GM21619 (cell line): ENCODE measurements around the gene PLXNA1.

Experiments
- ATAC-seq: cut with Tn5 transposase; IDR thresholded peaks from one replicate; pipeline ENCODE4 v1.9.1; 2021; ENCODE audit not compliant: unreplicated experiment

The PLXNA1 gene

DNA sequence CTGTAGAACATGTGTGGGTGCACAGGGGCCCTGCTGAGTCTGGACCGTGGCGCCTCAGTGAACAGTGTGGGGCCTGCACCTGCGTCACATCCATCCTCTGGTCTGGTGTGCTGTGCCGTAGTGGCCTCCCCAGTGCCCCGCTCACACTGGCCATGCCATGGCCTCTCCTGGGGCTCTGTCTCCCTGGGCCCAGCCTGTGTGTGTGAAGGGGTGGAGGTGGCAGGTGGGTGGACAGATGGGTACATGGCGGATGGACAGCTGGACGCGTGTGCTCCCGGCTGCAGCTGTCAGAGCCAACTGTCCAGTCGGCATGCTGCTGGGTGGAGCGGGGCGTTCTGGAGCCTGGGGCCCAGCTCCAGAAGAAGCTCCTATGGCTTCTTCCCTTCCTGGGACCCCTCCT is 17.8 kb downstream of the PLXNA1 start:
- no peak for ATAC-seq

DNA sequence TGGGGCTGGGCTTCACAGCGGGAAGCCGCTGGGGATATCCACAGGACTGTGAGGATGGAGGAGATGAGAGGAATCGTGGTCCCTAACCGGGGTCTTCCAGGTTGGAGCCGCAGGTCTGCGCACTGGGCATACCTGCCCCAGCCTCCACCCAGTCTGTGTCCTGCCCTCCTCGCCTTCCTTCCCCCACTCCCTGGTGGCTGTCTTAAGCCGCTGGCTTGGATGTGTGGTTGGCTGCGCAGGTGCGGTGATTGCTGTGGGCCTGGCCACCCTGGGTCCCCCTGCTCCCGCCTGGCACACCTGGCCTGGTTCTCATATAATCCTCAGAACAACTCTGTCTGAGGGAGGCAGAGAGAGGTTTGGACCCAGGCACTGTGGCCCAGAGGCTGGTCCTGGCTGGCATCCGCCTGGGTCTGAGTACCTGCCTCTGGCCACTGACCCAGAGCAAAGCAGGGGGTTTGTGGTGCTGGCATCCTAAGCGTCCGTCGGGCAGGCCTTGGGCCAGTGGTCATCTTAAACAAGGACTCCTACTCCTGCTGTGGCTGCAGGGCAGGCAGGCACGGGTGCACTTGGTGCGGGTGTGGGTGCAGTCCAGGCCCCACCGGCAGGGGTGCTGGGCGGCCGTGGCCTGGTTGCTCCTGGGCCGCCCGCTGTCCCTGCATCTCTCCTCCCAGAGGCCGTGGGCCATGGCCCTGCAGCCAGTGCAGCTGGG is 18.7 kb downstream of the PLXNA1 start:
- no peak for ATAC-seq

DNA sequence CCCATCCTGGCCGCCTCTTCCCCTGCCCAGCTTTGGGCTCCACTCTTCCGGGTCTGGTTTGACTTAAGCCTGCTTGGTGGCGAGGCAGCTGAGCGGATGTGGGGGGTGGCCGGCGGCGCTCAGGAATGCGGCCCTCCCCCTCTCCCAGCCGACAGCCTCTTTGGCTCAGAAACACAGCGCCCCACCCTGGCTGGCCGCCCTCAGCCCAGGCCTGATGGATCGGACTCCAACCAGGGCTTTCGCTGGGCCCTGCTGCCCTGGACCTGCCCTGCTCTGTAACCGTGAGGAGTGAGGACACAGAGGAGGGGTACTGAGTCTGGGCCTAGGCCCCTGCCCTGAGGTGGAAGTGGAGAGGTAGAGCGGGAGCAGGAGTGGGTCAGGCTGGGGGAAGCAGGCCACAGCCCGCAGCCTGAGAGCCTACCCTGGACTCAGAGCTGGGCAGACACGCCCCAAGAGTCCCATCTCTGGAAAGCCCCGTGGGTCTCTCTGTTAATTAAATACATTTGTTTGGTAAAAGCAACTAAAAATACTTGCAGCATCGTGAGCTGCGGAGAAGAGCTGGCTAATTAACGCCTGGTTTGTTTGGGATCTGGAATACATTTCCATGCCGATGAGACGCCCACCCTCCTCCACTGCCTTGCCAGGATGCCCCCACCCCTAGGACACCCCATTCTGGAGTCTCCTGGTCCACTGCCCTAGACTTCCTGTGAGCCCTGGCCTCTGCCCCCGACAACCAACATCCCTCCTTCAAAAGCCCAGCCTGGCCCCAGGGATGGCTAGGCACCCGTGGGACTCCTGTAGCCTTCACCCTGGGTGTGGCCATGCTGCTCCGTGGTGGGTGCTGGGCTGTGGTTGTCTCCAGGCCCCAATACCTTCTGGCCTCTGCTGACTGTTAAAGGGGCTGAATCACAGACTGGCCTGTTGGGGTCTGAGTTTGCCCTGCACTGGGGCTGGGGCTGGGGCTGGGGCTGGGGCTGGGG is 19.6 kb downstream of the PLXNA1 start:
- no peak for ATAC-seq

DNA sequence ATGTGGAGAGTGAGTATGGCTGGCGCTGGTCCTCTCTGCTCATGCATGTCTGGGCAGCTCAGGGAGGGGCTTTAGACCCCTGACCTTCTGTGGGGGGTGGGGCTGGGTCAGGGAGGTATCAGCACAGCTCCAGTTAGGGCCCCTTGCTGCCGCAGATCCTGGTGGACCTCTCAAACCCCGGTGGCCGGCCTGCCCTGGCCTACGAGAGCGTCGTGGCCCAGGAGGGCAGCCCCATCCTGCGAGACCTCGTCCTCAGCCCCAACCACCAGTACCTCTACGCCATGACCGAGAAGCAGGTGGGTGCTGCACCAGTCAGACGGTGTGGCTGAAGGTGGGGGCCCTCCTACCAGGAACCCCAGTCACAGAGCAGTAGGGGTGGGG is 20.2 kb downstream of the PLXNA1 start:
- ATAC-seq, result no peak

DNA sequence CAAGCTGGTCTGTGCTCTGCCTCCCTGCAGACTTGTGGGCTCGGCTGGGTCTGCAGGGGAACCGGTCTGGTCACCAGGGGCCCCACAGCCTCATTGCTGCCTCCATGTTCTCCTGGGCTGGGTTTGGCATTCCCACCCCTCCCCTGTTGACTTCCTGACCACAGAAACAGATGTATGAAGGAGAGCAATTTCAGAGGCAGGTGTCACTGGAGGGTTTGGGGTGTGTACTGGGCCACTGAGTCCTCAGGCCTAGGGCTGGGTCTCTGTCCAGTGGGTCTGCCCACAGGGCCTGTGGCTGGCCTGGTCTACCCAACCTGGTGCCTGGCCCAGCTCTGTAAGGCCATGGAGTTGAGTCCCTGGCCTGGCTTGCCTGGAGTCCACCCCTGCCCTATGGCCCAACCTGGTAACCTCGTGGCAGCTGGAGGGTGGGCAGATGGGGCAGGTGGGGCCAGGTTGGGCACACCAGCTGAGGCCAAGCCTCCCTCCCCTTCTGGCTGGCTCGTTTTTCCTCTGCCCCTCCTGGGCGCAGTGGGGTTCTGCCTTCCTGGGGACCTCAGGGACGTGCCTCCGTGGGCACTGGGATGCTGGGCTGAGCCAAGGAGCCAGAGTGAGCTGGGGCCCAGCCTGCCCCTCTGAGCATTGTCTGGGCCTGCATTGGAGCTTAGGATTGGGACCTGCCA is 20.8 kb downstream of the PLXNA1 start:
- ATAC-seq, result no peak

DNA sequence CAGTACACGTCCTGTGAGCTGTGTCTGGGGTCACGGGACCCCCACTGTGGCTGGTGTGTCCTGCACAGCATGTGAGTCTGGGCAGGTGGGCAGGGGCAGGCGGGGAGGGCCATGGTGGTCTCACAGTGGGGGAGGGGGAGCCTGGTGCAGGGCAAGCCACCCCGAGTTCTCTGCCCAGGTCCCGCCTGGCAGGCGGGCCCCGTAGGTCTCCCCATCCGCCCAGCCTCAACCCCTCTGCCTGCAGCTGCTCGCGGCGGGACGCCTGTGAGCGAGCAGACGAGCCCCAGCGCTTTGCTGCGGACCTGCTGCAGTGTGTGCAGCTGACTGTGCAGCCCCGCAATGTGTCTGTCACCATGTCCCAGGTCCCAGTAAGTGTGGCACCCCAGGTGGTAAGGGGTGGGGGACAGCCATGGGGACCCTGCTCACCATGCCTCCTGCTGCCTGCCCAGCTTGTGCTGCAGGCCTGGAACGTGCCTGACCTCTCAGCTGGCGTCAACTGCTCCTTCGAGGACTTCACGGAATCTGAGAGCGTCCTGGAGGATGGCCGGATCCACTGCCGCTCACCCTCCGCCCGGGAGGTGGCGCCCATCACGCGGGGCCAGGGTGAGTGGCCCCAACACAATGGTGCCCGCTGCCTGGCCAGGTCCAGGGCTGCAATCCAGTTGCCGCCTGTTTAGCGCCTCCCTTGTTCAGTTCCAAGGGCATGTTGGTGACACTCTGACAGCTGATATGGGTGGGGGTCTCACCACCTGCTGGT is 21.9 kb downstream of the PLXNA1 start:
- ATAC-seq, result no peak

DNA sequence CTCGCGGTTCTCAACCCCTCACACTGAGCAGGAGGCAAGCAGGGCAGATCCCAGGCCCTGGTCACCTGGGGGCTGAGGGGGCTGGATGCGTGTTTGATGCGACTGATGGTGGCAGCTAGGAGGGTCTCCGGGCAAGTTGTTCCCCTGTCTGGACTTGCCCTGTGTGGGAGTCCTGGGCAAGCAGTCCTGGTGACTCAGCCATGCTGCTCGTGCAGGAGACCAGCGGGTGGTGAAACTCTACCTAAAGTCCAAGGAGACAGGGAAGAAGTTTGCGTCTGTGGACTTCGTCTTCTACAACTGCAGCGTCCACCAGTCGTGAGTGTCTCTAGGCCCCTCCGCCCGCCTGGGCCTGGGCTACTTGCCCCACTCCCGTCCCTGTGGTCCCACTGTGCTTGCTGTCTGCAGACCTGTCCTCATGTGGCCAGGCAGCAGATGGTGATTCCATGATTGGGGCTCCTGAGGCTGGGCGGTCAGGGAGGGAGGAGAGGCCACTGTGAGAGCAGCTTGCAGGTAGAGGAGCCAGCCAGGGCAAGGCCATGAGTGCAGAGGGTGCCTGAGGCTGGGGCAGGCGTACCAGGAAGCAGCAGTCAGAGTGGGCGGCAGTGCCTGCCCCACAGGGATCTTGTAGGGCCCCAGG is 23.1 kb downstream of the PLXNA1 start:
- no peak for ATAC-seq

DNA sequence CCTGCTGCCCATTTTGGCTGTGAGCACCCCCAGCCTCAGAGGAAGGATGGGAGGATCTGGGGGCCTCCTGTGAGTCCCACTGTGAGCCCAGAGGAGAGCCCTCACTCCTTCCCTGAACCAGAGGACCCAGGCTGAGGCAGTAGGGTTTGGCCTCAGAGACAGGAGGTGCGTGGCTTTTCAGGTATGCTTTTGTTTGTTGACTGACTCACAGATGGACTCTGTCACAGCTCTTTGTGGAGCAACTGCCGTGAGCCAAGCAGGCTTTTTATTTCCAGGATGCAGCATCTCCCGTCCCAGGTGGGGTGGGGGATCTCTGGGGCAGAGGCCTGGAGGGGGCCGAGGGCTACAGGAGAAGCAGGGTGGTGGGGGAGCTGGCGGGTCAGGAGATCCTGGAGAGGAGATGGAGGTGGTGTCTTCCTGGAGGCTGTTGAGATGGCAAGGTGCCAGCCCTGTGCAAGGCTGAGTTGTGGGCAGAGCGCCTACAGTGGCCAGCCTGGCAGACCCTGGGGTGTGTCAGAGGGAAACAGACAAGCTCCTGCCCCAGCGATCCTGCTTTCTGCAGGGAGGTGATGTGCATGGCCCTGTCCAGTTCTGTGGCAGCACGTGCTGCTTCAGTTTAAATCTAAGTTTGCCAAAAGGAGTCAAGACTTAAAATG is 24.0 kb downstream of the PLXNA1 start:
- ATAC-seq, result no peak

DNA sequence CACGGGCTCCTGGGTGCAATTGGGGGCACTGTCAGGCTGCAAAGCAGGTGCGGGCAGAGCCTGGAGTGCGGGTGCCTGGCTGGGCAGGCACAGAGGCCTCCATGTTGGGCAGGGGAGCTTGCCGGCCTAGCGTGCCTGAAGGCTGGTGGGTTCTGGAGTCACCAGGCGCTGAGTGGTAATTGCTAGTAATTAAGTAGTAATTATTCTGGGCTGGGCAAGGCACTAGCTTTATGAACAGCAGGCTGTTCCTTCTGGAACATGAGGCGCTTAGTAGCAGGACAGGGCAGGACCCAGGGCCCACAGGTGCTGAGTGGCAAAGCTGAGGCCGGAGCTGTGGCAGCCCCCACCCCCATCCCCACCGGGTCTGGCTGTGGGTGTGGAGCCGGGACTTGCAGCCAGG is 25.3 kb downstream of the PLXNA1 start:
- no peak for ATAC-seq

DNA sequence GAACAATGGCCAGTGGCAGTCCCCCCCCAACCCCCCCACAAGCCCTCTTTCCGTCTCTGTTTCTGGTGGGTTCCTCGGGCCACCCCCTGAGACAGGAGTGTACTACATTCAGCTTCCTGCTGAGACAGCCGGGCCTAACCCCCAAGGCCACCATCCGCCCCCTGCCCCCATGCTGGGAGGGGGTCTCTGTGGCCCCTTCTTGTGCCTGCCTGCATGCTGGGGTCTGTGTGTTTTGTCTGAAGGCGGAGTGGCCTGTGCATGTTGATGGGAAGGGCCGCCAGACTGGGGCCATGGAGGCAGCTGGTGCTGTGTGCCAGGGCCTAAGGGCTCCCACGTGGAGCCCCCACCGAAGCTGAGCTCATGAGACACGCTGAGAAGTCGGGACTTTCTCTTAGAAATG is 26.6 kb downstream of the PLXNA1 start:
- ATAC-seq, result no peak

DNA sequence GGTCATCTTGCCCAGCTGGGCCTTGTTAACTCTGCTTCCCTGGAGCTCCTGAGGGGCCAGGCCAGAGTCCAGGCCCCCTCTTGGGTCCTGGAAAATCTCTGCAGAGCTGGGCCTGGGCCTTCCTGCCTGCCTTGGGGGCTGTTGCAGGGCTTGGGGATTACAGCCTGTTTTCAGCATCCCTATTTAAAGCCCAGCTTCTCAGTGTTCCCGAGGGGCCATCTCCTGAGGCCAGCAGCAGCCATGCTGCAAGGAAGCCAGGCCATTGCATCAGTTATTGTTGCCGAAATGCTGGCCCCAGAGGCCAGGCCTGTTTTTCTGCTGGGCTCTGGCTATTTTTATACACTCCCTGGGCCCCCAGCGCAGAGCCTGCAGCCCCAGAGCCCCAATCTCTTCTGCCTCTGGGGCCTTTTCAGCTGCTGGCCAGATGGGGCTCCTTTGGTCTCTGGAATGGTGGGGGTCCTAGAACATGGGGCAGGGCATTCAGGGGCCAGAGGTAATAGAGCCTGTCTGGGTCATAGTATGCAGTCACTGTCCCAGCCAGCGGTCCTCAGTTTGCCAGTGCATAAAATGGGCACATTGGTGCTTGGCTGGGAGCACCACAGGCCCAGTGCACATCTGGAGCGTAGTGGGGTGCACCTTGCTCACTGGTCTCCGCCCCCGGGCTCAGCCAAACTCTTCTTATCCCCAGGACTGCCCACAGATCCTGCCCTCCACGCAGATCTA is 28.5 kb downstream of the PLXNA1 start:
- no peak for ATAC-seq

DNA sequence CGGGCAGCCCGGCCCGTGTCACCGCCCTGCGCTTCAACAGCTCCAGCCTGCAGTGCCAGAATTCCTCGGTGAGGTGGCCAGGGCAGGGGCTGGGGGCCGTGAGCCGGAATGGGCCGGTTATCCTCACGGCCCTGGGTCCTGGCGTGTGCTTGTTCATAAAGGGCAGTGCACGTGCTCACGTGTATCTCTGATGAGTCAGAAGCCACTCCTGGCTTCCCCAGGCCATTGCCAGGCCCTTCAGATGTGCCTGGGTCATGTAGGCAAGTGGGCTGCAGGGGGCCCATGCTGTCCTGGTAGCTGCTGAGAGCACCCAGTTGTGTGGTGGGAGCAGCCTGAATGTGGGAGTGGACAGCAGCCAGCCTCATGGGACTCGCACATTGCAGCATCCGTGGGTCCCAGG is 29.2 kb downstream of the PLXNA1 start:
- no peak for ATAC-seq

DNA sequence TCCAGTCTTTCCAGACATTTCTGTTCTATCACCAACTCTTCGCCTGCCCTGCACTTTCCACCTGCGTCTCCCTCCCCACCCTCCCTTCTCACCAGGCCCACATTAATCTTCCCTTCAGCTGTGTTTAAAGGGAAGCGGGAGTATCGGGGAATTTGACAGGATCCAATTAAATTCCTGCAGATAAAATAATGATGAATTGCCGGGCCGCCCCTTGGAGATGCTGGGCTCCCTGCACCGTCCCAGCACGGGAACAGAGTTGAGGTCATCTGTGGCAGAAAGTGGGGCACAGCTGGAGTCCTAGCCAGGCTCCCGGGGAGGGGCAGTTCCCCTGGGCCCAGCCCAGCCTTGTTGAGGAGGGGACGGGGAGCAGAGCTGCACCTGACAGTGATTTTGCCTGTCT is 30.3 kb downstream of the PLXNA1 start:
- ATAC-seq, result no peak

DNA sequence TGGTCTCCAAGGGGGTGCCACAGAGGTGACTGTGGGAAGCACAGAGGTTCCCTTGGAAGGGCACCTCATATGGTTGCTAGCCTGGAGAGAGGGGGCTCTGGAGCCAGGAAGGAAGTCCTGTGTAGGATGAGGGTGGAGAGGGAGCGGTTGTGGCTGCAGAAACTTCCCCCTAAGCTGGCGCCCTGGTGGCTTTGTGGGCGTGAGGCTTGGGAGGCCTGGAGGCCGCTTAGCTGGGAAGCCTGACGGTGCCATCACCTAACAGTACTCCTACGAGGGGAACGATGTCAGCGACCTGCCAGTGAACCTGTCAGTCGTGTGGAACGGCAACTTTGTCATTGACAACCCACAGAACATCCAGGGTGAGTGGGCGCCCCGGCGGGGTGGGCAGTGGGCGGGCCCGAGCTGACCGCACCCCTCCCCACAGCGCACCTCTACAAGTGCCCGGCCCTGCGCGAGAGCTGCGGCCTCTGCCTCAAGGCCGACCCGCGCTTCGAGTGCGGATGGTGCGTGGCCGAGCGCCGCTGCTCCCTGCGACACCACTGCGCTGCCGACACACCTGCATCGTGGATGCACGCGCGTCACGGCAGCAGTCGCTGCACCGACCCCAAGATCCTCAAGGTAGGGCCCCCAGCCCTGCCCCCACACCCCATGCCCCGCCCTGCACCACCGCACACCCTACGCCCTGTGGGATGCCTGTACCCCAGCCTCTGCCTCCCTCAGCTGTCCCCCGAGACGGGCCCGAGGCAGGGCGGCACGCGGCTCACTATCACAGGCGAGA is 31.0 kb downstream of the PLXNA1 start:
- ATAC-seq, result no peak

DNA sequence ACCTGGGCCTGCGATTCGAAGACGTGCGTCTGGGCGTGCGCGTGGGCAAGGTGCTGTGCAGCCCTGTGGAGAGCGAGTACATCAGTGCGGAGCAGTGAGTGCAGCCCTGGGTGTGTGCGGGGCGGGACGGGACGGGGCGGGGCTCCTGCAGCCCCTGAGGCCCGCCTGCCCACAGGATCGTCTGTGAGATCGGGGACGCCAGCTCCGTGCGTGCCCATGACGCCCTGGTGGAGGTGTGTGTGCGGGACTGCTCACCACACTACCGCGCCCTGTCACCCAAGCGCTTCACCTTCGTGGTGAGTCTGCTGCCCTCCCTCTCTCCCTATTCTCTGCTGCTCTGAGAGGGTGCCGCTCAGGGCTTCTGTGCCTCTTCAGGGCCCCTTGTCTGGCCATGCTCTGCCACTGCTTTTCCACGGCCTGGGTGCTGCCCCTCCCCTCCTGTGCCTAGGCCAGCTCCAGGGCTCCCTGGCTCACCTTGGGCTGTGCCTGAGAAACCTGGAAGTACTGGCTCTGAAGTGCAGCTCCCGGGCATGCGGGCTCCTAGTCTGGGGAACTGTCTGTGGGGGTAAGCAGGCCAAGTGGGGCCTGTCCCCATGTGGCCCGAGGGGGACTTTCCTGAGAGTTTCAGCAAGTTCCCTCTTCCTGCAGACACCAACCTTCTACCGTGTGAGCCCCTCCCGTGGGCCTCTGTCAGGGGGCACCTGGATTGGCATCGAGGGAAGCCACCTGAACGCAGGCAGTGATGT is 31.8 kb downstream of the PLXNA1 start:
- peak; percentile 44 for ATAC-seq

DNA sequence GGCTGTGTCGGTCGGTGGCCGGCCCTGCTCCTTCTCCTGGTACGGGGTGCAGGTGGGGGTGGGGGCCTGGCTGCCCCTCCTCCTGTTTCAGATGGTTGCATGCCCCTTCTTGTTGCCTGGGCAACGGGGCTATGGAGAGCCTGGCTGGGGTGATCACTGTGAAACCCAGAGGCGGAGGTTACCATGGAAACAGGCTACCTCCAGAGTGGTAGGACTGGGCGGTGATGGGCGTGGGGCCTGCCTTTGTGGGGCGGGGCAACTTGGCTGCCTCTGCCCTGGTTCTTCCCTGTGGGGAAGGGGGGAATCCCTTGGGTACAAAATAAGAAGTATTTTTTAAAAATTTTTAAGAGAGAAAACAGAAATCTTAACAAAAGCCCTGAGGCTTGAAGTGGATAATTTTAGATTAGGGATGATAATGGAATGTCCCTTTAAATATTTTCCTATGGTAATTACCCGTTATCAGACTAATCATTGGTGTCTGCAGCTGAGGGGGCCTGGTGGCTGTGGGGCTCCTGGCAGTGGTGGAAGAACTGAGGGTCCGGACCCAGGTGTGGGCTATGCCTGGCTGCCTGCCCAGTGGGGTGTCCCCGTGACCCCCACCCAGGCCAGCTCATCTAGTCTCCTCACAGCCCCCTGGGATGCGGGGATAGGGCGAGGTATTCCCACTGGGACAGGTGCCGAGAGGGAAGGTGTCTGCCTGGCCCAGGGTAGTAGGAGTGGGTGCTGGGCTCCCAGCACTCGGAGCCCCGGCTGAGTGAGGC is 32.5 kb downstream of the PLXNA1 start:
- ATAC-seq, result peak; percentile 67

DNA sequence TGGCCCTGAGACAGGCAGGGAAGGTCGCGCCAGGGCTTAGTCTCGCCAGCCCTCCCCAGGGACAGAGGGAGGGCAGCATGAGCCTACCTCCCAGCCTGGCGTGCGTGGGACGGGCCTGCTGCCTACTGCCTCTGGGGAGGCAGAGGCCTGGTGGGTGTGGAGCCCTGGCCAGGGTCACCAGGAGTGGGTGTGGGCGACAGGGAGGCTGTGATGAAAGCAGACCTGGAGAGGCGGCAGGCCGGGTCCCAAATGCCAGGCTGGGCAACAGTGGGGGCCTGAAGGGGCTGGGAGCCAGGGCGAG is 33.1 kb downstream of the PLXNA1 start:
- no peak for ATAC-seq
